Measurements from ENCODE around the gene NEB.
"Not testable (repeated sequence)": the region's sequence is repeated elsewhere in the genome, so short reads cannot be mapped to it uniquely, and the experiment has no call there.

The NEB gene

GRCh38 chr2:151761193-151761592 lies 26.9 kb upstream of the NEB start:
- DNase-seq (ENCODE audit: low spot score), result no peak

- no peak for DNase-seq (ENCODE audit: low spot score)
Measured at GRCh38 chr2:151760139-151760650, 25.9 kb upstream of the NEB start.

- no peak for DNase-seq (ENCODE audit: low spot score)
Measured at GRCh38 chr2:151758744-151759143, 24.5 kb upstream of the NEB start.

DNA sequence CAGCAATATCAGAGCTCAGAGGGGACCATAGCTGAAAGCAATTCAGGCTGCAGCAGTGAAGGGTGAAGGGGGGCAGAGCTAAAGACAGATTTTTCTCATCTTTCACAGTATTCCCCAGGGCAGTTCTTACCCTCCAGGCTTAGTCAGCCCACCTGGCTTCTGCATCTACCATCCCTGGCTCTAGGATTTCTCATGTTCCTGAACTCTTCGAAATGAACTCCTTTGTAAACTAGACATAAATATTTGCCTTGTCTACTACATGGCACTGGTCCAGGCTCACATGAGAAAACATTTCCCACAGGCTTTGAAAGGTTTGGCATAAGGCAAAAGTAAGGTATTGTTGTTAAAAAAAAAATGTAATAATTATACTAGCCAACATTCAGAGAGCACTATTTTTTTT lies 23.6 kb upstream of the NEB start:
- no peak for DNase-seq (ENCODE audit: low spot score)

GRCh38 chr2:151756820-151757219 lies 22.5 kb upstream of the NEB start:
- no peak for DNase-seq (ENCODE audit: low spot score)

- DNase-seq (ENCODE audit: low spot score), result no peak
Measured at GRCh38 chr2:151754253-151754897, 20.1 kb upstream of the NEB start.

DNA sequence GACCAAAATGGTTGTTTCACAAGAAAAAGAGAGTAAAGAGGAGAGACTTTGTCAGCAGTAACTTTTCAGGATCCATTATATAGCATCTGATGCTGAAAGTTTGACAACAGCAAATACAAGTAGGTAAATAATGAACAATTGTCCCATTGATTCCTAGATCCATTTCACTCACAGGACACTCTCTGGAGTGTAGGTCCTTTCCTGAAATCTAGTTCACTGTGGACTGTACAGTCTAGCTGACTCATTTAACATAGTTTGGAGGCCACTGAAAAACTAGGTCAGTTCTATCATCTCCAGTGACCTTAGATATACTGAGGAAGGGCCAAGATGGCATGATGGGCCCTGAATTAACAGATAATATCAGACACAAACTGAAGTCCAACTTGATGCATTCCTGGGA lies 19.3 kb upstream of the NEB start:
- DNase-seq (ENCODE audit: low spot score), result no peak

DNA sequence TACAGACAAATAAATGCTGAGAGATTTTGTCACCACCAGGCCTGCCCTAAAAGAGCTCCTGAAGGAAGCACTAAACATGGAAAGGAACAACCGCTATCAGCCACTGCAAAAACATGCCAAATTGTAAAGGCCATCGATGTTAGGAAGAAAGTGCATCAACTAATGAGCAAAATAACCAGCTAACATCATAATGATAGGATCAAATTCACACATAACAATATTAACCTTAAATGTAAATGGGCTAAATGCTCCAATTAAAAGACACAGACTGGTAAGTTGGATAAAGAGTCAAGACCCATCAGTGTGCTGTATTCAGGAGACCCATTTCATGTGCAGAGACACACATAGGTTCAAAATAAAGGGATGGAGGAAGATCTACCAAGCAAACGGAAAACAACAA lies 11.0 kb upstream of the NEB start:
- DNase-seq (ENCODE audit: low spot score), result not testable (repeated sequence)

DNA sequence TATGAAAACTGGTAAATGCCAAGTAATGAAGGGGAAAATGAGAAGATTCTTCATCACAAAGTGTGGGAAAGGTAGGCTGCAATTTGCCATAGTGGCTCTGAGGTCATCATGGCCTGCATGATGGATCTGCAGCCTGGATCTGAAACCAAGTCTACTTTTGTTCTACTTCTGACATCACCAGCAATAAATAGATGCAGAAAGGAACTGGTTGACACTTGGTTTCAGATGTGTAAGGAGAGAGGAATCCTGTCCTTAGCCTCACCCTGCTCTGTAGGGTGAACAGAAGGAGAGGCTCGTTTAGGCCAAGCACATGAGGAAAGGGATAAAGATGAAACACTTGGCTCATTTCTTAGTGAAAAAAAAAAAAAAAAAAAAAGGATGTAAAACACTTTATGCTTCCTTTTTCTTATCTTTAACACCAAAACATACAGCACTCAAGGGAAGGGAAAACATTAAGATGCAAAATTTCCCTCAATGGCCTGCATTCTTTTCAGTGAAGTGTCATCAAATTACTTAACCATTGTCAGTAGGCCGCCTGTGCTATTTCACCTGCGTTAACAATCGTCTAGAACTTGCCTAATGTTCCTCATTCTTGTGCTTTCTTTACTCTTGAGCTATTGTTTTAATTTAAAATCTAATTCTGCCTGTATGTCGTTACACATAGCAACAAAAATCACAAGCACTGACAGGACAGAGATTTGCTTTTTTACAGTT lies 3.9 kb downstream of the NEB start:
- no peak for DNase-seq (ENCODE audit: low spot score)

DNA sequence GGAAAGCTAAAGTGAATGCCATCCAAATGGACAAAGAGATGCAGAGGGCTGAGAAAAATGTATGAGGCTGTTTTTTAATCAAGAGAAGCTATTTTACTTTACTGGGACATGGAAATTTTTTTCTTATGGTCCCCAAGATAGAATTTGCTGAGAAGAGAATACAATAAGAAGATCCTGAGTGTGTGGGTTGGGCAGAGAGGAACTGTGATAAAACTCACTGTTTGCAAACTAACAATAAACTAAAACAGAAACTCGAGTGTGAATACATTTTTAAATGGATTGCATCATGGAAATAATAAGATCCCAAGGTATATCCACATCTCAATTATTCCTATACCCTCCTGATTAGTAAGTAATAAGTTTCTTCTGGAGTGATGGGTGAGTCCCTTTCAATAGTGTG lies 4.4 kb downstream of the NEB start:
- no peak for DNase-seq (ENCODE audit: low spot score)

DNA sequence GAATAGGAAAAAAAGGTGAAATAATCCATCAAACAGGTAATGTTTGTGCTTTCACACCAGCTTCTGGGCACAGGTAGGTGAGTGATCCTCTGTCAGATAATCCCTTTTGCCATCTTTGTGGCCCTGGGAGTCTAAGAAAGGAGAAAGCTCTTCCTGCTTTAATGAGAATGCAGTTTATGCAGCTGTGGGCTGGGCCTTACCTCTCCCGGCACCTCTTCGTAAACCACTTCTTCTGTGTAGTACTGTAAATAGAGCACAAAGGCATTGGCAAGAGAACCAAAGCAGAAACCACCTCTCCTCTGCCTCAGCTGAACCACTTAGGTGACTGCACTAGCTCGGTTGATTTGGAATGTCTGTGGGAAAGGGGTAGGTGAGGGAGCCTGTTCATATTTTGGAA lies 4.9 kb downstream of the NEB start:
- no peak for DNase-seq (ENCODE audit: low spot score)

DNA sequence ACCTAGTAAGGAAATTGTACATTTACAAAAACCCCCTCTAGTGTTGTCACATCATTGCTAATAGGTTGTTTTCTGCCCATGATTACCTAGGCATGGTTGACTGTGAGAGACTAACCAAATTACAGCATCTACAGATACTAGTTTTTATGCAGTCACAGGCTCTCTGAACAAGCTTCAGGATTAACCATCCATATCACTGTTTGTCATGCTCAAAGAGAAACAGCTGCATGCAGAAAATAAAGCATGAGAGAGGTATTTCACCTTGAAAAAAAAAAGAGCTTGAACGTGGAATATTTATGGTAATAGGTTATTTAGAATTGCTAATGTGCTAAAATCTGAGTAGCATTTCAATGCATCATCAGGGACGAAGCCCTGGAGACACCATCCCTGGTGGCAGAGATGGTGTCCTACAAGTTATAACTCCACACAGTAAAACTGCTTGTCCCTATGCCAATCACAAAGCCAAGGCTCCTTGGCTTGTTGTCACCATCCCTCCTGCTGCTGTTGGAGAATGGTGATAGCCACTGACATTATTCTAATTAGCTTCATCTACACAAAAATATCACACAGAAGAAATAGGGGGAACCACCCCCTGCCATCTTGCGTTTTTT lies 5.4 kb downstream of the NEB start:
- no peak for DNase-seq (ENCODE audit: low spot score)

DNA sequence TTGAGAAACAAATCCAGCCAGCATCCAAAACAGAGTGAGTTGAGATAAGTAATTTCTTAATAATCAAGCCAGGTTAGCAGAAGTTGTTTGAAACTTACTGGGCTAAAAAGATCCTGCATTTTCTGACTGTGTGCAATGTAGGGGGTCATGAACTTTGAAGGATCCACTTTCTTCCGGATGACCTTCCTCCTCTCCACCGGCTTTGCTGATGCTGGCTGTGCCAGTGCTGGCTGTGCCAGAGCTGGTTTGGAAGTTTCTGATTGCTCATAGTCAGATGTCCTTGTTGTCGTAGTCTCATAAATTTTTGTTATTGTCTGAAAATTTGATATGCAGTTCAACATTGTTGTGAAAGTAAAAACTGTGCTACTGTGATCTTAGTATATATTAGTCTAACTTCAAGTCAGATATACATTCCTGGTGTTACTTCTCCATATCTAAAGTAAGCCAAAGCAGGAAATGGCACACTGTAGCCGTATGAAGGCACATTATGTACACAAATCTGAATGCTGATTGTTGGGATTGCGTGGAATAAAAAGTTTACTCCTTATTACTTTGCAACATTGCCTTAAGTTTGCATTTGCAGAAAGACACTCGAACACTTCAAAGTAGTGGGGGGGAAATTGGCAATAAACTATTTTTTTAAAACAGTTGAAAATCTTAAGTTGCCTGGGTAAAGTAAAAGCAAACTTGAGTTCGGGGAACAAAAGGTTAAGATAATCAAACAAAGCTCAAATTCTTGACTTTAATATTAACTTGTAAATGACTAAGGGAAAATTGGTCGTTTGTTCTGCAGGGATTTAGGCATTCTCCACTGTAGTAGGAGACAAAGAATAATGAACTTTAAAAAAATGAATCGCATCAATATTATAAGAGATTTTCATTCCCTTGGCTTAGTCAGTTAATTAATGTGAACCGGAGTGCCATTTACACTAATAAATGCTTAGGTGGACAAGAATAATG lies 6.4 kb downstream of the NEB start:
- no peak for DNase-seq (ENCODE audit: low spot score)

- no peak for DNase-seq (ENCODE audit: low spot score)
Measured at GRCh38 chr2:151721161-151721560, 13.1 kb downstream of the NEB start.

DNA sequence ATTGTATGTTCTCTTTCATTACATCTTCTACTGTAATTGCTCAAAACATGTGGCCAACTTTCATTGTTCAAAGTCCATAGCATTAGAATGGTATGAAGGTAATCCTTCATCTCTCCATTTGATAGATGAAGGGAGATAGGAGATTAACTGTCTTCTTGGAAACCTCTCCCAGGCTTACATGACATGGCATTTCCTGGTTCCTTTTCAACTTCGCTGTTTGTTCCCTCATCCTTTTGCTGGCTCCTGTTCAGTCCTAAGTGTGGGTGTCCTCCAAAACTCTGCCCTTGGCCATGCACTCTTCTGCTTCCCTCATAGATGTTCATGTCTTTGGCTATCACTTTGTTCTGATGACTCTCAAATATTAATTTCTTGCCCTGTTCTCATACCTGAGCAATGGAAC lies 13.8 kb downstream of the NEB start:
- no peak for DNase-seq (ENCODE audit: low spot score)

- no peak for DNase-seq (ENCODE audit: low spot score)
Measured at GRCh38 chr2:151718796-151719195, 15.5 kb downstream of the NEB start.

DNA sequence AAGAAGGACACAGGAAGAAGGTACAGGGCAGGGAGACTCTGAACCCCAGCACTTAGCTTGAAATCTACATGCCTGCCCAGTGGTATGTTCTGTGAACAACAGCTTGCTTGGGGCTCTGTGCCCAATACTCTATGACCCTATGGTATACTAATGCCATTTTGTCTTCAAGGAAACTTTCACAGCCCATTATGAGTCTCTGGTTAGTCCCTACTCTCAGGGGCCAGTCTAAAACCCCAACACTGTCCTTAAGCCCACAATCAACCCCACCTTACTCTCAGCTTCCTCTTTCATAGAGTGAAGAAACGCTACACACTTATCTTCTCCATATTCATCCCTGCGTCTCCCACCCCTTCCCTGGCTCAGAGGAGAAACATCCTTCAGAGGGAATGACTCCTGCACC lies 16.0 kb downstream of the NEB start:
- no peak for DNase-seq (ENCODE audit: low spot score)

DNA sequence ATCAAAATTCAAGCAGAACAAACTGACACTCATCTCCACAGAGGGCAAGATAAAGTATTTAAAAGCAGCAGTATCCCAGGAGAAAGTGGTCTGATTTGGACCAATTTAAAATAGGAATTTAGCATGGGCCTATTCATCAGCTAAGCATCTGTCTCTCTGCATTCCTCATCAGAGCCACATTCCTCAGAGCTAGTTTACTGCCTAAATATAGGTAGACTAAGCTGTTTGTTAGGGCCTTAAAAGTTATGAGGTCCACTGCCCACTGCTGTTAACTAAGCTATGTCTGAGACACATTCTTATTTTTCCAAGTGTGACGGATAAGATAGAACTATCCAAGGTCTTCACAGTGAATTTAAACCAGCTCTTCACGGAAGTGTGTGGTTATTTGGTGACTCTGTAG lies 17.6 kb downstream of the NEB start:
- DNase-seq (ENCODE audit: low spot score), result no peak

DNA sequence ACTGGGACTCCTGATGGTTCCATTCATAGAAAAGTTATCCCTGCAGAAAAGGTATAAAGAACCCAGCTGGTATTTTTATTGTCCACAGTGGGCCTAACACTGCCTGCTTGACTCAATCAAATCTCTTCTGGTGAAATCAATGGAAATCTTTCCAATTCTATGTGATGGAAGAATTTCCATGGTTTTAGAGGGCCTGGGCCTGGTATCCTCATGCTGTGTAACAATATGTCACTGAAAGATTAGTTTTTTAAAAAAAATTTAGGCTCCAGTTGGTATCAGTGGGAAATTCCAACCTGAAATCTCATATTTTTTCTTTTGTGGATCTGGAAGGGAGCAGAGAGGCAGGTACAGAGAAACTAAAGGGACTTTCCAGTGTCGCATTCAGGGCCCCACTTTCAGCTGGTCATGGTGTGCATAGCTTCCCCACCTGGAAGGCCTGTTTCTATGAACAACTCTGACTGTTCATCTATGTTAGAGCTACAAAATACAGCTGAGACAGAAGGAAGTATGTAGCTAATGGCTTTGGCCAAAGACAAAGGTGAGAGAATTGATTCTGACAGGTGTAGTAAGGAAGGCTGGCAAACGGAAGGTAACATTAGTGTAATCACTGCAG lies 20.9 kb downstream of the NEB start:
- no peak for DNase-seq (ENCODE audit: low spot score)

DNA sequence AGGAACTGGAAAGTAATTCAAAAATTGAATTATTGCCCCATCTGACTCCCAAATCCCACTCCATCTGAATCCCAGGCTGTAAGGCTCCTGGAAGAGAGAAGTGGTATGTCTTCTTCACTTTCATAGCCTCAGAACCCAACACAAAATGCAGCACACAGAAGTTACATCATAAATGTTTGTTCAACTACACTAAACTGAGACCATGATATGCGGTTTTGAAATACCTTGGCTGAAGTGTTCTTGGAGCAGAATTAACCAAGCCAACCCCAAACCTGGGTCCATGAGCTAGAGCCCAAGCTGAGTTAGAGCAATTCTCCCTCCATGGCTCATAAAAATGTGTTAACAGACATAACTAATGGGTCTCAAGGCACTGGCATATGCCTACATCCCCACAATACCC lies 23.3 kb downstream of the NEB start:
- no peak for DNase-seq (ENCODE audit: low spot score)

DNA sequence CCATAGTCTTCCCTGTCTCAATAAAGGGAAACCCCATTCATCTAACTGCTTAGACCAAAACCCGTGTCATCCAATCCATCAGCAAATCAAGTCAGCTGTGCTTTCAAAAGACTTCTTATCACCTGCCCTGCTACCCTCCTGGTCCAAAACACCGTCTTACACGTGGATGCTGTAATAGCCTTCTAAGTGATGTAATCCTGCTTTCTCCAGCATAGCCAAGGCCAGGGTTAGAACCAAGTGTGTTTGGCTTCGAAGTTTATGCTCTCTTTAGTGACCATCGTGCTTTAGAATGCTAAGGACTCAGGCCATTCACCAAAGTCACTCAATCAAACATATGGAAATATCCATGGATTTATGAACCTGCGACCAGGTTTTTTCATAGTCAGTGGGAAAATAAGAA lies 25.5 kb downstream of the NEB start:
- no peak for DNase-seq (ENCODE audit: low spot score)

- DNase-seq (ENCODE audit: low spot score), result no peak
Measured at GRCh38 chr2:151707857-151708256, 26.4 kb downstream of the NEB start.

All from globus pallidus (tissue), 1 donor.